ENCODE measurements around the gene AIFM3. TPM values are rescaled to one million over a fixed set of nuclear protein-coding genes. Genes with fewer than 3 reads are reported as not detected.
A peak's percentile ranks its signal among the peaks of the same experiment; 100 is the strongest.

The AIFM3 gene
- total and polyA plus RNA-seq, 2 donors (not counting 1 experiment from before 2014, with no cell fraction given): 3.0 to 6.0 TPM

DNA sequence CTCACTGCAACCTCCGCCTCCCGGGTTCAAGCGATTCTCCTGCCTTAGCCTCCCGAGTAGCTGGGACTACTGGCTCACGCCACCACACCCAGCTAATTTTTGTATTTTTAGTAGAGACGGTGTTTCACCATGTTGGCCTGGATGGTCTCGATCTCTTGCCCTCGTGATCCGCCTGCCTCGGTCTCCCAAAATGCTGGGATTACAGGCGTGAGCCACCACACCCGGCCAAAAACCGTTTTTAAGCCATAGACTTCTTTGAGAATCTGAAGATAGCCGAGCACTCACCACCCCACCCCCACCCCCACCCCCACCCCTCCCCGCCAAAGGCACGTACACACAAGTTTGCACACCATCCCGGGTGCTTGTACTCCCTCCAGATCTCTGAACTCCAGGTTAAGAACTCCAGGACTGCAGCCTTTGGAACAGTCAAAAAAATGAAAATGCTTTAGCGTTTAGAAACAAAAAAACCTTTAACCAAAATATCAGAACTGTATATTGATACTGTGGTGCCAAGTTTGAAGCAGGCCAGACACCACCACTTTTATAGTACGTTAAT is 48.3 kb upstream of the AIFM3 start:
- DNase-seq (no peak), ATAC-seq (ENCODE audit: low read depth) (no peak)
- peak overlapping the region; percentile 6 for H3K27ac Mint-ChIP-seq
- H3K36me3 ChIP-seq (replicated peaks in 1 of 2; ENCODE audit: control extremely low read depth in 1 of 2, control insufficient read depth in 1 of 2, extremely low read depth in 1 of 2, insufficient read depth in 2 of 2, low read length in 1 of 2): no peaks in the 10 kb centered on the region
- no peaks in the 10 kb centered on the region for H3K9me3 Mint-ChIP-seq (ENCODE audit: insufficient read depth)
- peaks cover 70% of the 10 kb centered on the region for H3K79me2 ChIP-seq (ENCODE audit: control insufficient read depth, insufficient read depth, low read length)
- peak overlapping the region; percentile 95 for H3K9ac ChIP-seq (ENCODE audit: low read length)
- POLR2A ChIA-PET: no interaction called here
- H3K4me3 Mint-ChIP-seq: peak overlapping the region; percentile 95
- intact Hi-C loops (cut with micrococcal nuclease): loop anchor here (1.0 to 5.0 kb wide), 2 partner anchors 39 to 59 kb away; partner anchors contain the start of gene SNAP29
- CTCF ChIA-PET: interaction anchor here (0.7 kb wide), 1 partner anchor 136 kb away, joined by 3 read pairs; no protein-coding TSS in a partner anchor
- H3K4me1 Mint-ChIP-seq: peaks cover 44% of the 10 kb centered on the region
- H3K4me2 ChIP-seq (replicated peaks; ENCODE audit: low read depth, low read length, poor library complexity, severe bottlenecking): peak overlapping the region; percentile 96
- H3K27ac ChIP-seq (ENCODE audit: low read length in 2 of 2): peak overlapping the region in 1 of 2 donors; percentile 92
- peaks cover 19% of the 10 kb centered on the region for H4K20me1 ChIP-seq (ENCODE audit: control insufficient read depth, insufficient read depth, low read length, poor library complexity, severe bottlenecking)
- no peaks in the 10 kb centered on the region for H3K9me3 ChIP-seq (ENCODE audit: control extremely low read depth in 1 of 3, control insufficient read depth in 2 of 3, insufficient read depth in 1 of 3, low read length in 2 of 3)
- no peaks in the 10 kb centered on the region for H3K27me3 Mint-ChIP-seq
- no peak for TF ChIP-seq CTCF (IDR thresholded peaks at IDR 0.05)
- no peak for TF ChIP-seq EZH2 (IDR thresholded peaks at IDR 0.05; ENCODE audit: borderline replicate concordance, insufficient read depth, low read depth, low read length, poor library complexity, severe bottlenecking)
- 0% methylated on average over 6 of the region's 19 CpGs for WGBS (ENCODE audit: insufficient coverage)
- H2AFZ ChIP-seq (ENCODE audit: insufficient read depth, low read depth, low read length, poor library complexity, severe bottlenecking): peak overlapping the region; percentile 99
- peaks cover 26 to 41% of the 10 kb centered on the region in 2 donors for H3K4me1 ChIP-seq (ENCODE audit: control insufficient read depth in 2 of 2, insufficient read depth in 2 of 2, low read length in 2 of 2)
- peak overlapping the region; percentile 55 to 96 (median 94) for H3K4me3 ChIP-seq (ENCODE audit: control extremely low read depth in 1 of 5, extremely low read depth in 1 of 5, insufficient read depth in 1 of 5, low read depth in 2 of 5, low read length in 4 of 5)
- no peaks in the 10 kb centered on the region for H3K27me3 ChIP-seq (replicated peaks in 1 of 4; ENCODE audit: control extremely low read depth in 1 of 4, control insufficient read depth in 3 of 4, insufficient read depth in 4 of 4, low read length in 3 of 4)

GRCh38 chr22:20919718-20920117 is 47.3 kb upstream of the AIFM3 start:
- Mint-ChIP-seq H3K27me3 (no peaks in the 10 kb centered on the region), H3K4me3 (peak overlapping the region; percentile 95), H3K4me1 (peaks cover 52% of the 10 kb centered on the region), H3K9me3 (ENCODE audit: insufficient read depth) (no peaks in the 10 kb centered on the region), H3K27ac (no peak overlapping the region)
- Histone ChIP-seq H3K9ac (ENCODE audit: low read length) (peak overlapping the region; percentile 51), H2AFZ (ENCODE audit: insufficient read depth, low read depth, low read length, poor library complexity, severe bottlenecking) (no peak overlapping the region), H3K4me2 (replicated peaks; ENCODE audit: low read depth, low read length, poor library complexity, severe bottlenecking) (peak overlapping the region; percentile 96), H4K20me1 (ENCODE audit: control insufficient read depth, insufficient read depth, low read length, poor library complexity, severe bottlenecking) (peaks cover 28% of the 10 kb centered on the region), H3K36me3 (replicated peaks in 1 of 2; ENCODE audit: control extremely low read depth in 1 of 2, control insufficient read depth in 1 of 2, extremely low read depth in 1 of 2, insufficient read depth in 2 of 2, low read length in 1 of 2) (no peaks in the 10 kb centered on the region), H3K27ac (ENCODE audit: low read length in 2 of 2) (no peak overlapping the region), H3K27me3 (replicated peaks in 1 of 4; ENCODE audit: control extremely low read depth in 1 of 4, control insufficient read depth in 3 of 4, insufficient read depth in 4 of 4, low read length in 3 of 4) (no peaks in the 10 kb centered on the region), H3K4me3 (ENCODE audit: control extremely low read depth in 1 of 5, extremely low read depth in 1 of 5, insufficient read depth in 1 of 5, low read depth in 2 of 5, low read length in 4 of 5) (peak overlapping the region in 3 of 5 experiments; percentile 8 to 94 (median 89)), H3K9me3 (ENCODE audit: control extremely low read depth in 1 of 3, control insufficient read depth in 2 of 3, insufficient read depth in 1 of 3, low read length in 2 of 3) (no peaks in the 10 kb centered on the region), H3K79me2 (ENCODE audit: control insufficient read depth, insufficient read depth, low read length) (peaks cover 80% of the 10 kb centered on the region), H3K4me1 (ENCODE audit: control insufficient read depth in 2 of 2, insufficient read depth in 2 of 2, low read length in 2 of 2) (peaks cover 26 to 46% of the 10 kb centered on the region in 2 donors)
- DNase-seq (no peak), ATAC-seq (ENCODE audit: low read depth) (no peak)
- TF ChIP-seq CTCF (IDR thresholded peaks at IDR 0.05) (no peak), EZH2 (IDR thresholded peaks at IDR 0.05; ENCODE audit: borderline replicate concordance, insufficient read depth, low read depth, low read length, poor library complexity, severe bottlenecking) (no peak)
- CTCF ChIA-PET: no interaction called here
- no CpG with 5 or more reads among the region's 4 CpGs for WGBS (ENCODE audit: insufficient coverage)
- POLR2A ChIA-PET: no interaction called here
- intact Hi-C loops (cut with micrococcal nuclease): loop anchor here (1.0 to 5.0 kb wide), 2 partner anchors 38 to 60 kb away; partner anchors contain the start of gene SNAP29
